HCT116 (cell line): ENCODE data around the gene CDH23.

ENCODE experiments used
- CEBPB ChIP-seq: IDR thresholded peaks from 2 replicates; pipeline ENCODE4 v1.6.1; 2012; ENCODE audit warnings: low read depth
- EZH2phosphoT487 ChIP-seq: fragments of 200-600 bp; IDR thresholded peaks from 2 replicates; pipeline ENCODE4 v1.6.1; 2018; ENCODE audit warnings: antibody characterized with exemption, borderline replicate concordance
- POLR2A ChIP-seq: IDR thresholded peaks from 2 replicates; pipeline ENCODE4 v1.7.0; 2011; ENCODE audit warnings: borderline replicate concordance; ENCODE audit not compliant: insufficient read depth, insufficient read length; ENCODE audit errors: extremely low read depth
- POLR2AphosphoS5 ChIP-seq: IDR thresholded peaks from 2 replicates; pipeline ENCODE4 v1.6.1; 2011; ENCODE audit warnings: mild to moderate bottlenecking, low read depth, low read length, moderate library complexity
- REST ChIP-seq: IDR thresholded peaks from 2 replicates; pipeline ENCODE4 v1.6.1; 2012; ENCODE audit warnings: low read depth
- ZNF274 ChIP-seq: fragments of 200-500 bp; sonication (Bioruptor generic); IDR thresholded peaks from 2 replicates; pipeline ENCODE4 v1.6.1; 2014; ENCODE audit warnings: mild to moderate bottlenecking, low read depth, low read length, inconsistent platforms

- TF ChIP-seq EZH2phosphoT487 (no peak), CEBPB (no peak), POLR2AphosphoS5 (no peak), ZNF274 (no peak), POLR2A (no peak), REST (no peak)
These were observed 320.8 kb downstream of the CDH23 start for GRCh38 chr10:71717551-71717951.
